Measurements from ENCODE around the gene IFNAR1.

IFNAR1 gene

DNA sequence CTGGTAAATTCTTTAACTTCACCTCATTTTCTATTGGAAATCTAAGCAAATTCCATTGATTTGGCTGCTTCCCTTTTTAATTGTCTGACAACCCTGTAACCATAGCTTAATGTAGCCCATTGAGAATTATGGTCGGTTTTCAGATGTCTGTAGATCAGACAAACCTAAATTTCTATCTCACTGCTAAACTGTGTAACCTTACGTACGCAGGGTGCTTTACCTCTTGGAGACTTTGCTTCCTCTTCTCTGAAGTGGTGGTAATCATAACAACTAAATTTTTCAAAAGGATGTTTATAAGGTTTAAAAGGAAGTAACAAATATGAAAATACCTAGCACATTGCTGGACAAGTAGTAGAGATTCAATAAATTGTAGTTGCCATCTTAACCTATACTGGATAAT is 25.9 kb downstream of the IFNAR1 start:
- DNase-seq = no peak

DNA sequence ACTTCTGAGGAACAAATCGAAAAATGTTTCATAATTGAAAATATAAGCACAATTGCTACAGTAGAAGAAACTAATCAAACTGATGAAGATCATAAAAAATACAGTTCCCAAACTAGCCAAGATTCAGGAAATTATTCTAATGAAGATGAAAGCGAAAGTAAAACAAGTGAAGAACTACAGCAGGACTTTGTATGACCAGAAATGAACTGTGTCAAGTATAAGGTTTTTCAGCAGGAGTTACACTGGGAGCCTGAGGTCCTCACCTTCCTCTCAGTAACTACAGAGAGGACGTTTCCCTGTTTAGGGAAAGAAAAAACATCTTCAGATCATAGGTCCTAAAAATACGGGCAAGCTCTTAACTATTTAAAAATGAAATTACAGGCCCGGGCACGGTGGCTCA is 30.6 kb downstream of the IFNAR1 start:
- DNase-seq = no peak

DNA sequence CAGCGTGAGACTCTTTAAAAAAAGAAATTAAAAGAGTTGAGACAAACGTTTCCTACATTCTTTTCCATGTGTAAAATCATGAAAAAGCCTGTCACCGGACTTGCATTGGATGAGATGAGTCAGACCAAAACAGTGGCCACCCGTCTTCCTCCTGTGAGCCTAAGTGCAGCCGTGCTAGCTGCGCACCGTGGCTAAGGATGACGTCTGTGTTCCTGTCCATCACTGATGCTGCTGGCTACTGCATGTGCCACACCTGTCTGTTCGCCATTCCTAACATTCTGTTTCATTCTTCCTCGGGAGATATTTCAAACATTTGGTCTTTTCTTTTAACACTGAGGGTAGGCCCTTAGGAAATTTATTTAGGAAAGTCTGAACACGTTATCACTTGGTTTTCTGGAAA is 31.2 kb downstream of the IFNAR1 start:
- DNase-seq = no peak

DNA sequence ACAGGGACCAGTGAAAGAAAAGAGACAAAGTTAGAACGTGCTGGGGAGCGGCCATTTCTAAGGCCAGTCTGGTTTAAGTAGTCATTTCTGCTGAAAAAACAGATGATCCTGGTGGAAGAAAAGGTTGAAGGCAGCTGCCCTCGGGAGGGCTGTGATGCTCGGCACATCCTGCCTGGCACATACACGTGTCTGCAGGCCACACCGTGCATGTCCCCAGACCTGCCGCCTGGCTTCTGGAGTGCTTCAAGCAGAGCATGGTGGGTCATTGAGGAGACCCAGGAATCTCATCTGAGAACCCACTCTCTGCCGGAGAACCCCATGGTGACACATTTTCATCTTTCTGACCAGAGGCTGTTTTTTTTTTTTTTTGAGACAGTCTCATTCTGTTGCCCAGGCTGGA is 32.4 kb downstream of the IFNAR1 start:
- no peak for DNase-seq

DNA sequence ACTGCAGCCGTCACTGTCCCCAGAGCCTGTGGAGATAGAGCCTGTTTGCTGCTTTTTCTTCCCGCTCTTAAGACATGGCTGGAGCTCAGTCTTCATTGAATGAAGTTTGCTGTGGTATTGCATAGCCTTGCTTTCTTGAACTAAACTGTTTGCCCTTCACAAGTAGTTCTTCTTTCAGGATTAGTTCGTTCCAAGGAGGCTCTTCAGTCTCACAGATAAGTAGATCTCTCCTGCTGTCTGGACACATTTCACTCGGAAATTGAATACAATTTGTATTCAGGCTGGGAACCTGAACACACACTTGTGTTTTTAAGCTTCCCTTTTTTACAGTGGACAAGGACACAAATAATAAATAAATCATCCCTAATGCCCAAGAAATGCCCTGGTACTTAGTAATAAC is 34.7 kb downstream of the IFNAR1 start:
- DNase-seq = no peak

DNA sequence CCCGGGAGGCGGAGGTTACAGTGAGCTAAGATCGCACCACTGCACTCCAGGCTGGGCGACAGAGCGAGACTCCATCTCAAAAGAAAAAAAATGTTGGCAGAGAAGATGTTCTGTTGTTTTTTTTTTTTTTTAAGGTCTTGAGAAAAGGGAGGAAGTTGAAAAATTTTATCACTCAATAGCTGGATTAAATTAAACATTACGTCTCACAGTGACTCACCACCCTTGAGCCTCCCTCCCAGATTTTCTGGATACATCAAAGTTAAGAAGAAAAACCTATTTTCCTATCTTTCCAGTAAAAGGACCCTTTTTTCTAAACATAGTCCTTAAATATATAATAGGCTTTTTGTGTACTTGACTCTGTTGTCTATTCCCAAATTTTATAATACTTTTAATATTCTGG is 35.5 kb downstream of the IFNAR1 start:
- peak; percentile 68 for DNase-seq

DNA sequence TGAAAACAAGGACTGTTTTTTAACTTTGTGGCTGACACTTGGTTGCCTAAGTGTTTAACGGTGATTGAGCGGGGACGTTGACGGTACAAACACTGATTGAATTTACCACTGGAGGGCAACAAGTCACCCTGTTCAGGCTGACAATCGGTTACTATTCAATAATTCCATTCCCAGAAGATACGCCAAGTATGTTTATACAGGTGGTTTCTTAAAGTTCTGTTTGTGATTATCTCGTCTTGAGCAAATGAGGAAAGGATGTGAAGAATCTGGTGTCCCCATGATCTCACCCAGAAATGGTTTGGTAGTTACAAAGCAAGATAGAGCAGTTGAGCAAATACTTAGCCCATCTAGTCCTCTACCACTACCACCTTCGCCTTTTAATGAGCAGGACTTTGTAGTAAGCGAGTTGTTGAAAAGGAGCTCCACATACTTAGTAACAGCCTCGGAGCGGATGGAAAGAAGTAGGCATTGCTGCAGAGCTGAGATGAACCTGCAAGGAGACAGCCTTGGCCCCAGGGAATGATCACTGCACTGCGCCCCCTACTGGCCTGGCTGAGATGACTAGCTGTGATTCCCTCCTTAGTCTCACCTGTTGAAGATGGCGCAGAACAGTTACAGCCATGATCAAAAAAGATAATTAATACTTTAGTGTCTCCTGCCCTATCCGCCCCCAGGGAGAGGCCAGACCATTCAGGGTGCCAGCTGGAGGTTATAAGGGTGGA is 36.3 kb downstream of the IFNAR1 start:
- DNase-seq = peak; percentile 86

DNA sequence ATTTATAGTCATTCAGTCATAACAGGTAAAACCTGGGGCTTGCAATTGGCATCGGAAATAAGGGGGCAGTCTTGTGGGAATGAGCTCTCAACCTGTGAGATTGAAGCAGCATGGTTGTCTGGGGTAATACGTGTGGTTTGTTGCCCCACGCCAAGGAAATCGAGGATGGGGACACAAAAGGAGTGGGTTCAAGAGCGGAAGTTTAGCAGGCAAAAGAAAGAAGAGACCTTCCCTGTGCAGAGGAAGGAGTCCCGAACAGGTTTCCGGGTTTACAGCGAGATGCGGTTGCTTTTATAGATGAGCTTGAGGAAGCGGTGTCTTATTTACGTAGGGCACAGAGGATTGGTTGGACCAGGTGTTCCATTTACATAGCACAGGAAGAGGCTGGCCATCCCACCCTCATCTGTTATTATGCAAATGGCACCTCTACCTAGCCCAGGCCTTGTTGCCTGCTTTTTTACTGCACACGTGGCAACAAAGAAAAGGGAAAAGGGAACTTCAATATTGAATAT is 37.3 kb downstream of the IFNAR1 start:
- DNase-seq = no peak

DNA sequence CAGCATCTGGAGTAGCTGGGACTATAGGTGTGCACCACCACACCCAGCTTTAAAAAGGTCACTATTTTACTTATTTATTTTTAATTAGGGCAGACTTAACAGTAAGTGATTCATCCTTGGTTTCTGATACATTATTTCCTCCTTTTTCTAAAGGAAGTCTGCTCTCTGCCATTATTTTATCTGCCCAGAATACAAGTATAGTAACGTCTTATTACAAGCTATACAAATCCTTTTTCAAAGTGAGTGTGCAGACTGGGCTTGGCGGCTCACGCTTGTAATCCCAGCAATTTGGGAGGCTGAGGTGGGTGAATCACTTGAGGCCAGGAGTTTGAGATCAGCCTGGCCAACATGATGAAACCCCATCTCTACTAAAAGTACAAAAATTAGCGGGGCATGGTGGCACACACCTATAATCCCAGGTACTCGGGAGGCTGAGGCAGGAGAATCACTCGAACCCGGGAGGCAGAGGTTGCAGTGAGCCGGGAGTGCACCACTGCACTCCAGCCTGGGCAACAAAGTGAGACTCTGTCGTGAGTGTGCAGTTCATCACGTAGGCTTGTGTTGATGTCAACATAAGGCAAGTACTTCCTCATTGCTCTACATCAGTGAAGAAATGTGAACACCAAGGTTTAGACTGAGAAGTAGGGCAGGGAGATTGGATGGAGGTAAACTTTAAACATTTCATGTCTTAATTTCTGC is 39.3 kb downstream of the IFNAR1 start:
- peak; percentile 19 for DNase-seq

DNA sequence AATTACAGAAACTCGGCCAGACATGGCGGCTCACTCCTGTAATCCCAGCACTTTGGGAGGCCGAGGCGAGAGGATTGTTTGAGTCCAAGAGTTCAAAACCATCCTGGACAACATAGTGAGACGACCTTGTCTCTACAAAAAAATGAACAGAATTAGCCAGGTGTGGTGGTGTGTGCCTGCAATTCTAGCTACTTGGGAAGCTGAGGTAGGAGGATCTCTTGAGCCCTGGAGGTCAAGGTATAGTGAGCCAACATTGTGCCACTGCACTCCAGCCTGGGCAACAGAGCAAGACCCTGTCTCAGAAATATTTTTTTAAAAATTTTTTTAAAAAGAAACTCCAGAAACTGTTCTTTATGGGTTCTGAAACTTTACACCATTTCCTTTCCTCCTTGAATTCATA is 40.1 kb downstream of the IFNAR1 start:
- no peak for DNase-seq

DNA sequence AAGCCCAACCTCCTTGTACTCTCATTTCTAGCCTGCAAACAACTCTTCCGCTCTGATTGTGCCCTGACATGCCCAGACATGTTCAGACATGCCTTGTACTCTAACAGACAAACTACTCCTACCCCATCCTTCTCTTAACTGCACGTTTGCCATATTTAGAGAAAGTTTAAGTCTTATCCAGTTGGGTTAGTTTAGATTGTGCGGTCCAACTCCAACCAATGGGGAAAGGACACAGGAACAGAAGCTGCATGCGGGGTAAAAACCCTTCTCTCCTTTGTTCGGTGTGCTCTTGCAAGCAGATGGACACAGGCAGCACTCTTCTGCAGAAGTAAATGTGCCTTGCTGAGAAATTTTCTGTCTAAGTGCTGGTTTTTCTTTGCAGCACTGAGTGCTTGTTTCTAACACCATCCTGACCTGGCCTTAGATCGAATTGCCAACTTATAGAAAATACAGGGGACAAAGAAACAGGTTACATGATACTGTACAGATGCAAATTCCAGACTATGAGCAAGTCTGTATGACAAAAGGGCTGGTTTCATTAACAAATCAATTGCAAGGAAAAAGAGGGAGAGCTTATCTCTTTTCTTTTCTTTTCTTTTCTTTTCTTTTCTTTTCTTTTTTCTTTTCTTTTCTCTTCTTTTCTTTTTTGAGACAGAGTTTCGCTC is 42.7 kb downstream of the IFNAR1 start:
- no peak for DNase-seq

DNA sequence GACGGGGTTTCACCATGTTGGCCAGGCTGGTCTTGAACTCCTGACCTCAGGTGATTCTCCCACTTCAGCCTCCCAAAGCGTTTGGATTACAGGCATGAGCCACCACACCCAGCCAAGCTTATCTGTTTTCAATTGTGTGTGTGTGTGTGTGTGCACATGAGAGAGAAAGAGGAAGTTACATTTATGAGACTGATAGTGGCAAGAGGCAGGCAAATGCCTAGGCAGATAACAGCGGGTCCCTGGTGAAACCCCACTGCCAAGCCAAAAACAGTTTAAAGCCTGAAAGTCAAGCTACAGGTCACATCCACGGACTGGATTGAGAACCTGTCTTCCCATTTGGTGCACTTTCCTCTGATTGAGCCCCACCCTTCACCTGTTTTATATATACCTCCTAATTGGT is 43.4 kb downstream of the IFNAR1 start:
- DNase-seq = no peak

DNA sequence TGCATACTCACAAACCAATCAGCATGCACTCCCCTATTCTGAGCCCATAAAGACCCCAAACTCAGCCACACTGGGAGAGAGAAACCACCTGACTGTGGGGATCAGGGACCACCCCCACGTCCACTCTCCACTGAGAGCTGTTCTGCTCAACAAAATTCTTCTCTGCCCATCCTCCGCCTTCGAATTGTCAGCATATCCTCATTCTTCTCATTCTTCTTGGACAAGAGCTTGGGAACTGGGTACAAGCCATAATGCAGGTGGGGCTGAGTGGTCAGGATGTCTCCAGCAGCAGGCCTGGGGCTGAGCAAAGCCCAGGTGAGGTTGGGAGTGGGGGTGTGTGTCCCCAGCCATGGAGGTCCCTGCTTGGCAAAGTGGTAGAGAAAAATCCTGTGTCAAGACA is 43.8 kb downstream of the IFNAR1 start:
- no peak for DNase-seq

DNA sequence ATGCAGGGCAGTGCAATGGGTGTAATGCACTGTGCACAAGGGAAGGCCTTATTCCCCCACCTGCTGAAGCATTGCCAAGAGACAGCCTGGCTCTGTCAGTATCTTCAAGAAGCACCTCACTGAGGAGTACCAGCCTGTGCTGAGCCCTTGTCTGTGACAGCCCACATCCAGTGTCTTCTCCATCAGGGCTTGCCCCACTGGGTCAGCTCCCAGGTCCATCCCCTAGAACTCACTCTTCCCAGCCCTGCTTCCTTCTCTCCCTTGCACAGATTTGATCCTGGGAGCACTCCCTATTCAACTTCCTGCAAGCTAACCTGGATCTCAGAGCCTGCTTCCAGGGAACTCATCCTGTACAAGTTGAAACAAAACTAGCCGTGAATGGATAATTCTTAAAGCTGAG is 44.8 kb downstream of the IFNAR1 start:
- no peak for DNase-seq

DNA sequence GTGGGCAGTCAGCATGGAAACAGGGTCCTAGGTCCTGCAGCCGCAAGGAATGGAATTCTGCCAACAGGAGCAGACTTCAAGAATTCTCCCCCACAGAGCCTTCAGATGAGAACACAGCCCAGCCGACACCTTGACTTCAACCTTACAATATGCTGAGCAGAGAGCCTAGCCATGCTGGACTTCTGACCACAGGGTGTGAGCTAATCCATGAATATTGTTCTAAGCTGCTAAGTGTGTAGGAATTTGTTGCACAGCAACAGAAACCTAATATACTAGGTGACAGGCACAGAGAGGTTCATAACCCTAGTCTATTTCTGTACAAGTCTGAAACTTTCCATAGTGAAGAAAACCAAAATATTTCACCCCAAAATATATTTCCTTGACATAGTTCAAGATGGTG is 45.5 kb downstream of the IFNAR1 start:
- DNase-seq = no peak

DNA sequence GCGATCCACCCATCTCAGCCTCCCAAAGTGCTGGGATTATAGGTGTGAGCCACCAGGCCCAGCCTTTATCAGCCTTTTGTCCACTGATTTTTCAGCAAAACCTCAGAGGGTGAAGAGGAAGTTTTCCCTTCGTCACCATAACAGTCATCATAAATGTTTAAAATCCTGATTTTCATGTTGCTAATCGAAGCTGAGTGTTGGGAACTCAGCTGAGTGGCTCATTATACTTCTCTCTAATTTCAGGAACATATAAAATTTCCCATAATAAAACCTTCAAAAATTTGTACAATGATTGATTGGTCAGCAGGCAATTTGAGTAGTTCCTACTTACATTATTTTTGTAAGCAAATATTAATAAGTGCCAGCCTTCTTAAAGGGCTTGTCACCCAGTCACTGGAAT is 46.6 kb downstream of the IFNAR1 start:
- no peak for DNase-seq

DNA sequence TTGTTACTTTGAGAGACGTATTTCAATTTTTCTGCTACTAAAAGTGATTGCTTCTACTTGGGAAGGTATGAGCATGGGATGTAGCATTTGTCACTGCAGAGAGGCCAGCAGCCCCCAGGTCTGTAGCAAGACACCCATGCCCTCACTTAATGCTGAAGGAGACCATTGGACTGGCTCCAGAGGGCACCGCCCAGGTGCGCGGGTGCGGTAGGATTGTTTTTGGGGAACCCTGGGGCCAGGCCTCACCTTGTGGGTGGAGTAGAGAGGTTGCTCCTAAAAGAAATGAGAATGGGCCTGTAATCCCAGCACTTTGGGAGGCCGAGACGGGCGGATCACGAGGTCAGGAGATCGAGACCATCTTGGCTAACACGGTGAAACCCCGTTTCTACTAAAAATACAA is 47.8 kb downstream of the IFNAR1 start:
- no peak for DNase-seq

DNA sequence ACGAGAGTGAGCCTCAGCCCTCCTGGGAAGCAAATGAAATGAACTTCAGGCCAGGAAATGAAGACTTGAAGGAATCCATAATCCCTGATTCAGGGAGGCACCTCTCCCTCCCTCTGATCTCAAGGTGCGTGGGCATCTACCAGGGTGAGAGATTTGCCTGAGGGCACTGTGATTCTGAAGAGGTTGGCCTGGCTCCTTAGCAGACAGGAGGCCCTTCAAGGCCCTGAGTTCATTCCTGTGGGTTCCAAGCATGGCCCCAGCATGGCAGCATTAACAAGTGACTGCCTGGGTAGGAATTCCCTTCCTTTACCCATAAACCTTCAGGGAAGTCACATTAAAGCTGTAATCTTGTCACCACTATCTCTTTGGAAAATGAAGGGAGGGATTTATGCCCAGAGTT is 48.7 kb downstream of the IFNAR1 start:
- peak; percentile 35 for DNase-seq

DNA sequence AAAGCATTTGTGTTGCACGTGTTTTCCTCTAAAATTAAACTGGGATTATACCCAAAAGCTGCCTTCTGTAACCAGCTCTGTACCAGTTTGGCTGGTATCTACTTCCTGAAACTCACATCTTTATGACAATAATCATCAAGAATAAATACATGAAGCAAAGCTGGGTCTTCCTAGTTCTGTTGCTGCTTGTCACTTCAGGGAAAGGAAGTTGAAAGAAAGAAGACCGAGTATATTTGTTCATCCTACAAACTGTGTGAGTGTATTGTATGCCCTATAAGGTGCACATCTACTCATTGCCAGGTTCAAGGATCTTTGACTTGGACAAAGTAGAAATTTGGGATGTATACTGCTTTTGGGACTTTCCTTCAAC is 49.3 kb downstream of the IFNAR1 start:
- DNase-seq = no peak

DNA sequence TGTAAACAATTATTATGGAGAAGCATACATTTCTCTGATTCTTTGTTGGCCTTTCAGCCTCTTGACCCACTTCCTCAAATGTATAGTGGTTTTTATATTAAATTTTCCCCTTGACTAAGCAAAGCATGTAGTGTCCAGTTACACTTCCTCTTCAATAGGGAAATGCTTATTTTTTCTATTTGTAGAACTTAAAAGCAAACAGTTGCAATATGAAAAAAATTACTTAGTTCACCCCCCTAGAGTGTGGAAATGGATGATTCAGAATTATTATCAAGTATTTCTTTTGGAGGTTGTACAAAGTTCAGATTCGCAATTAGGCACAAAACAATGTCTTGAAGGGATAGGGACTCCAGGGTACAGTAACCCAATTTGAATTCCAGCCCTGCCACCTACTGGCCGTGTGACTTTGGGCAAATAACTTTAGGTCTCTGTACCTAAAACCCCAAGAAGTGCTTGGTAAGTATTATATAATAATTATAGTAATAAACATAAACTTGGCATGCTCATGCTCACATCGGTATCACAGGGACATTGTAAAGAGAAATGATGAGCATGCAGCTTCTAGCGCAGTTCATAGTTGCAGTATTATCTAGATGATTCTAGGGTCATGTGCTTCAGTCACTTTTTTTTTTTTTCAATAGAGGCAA is 49.8 kb downstream of the IFNAR1 start:
- DNase-seq = peak; percentile 70

DNA sequence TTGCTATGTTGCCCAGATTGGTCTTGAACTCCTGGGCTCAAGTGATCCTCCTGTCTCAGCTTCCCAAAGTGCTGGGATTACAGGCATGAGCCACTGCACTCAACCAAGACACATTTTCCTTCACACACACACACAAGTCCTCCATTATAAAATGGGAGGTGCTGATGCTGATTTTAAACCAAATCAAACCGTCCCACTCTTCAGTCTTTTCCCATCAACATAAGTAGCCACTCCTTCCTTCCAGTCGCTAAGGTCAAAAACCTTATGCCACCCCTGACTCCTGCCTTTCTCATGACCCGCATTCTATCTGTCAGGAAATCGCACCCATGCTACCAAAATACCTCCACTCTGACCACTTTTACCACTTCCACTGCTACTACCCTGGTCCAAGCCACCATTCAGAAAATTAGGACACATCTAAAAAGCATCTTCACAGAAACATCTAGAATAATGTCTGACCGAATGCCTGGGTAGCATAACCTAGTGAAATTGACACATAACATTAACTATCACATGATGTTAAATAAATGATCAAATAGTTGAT is 50.4 kb downstream of the IFNAR1 start:
- no peak for DNase-seq

DNA sequence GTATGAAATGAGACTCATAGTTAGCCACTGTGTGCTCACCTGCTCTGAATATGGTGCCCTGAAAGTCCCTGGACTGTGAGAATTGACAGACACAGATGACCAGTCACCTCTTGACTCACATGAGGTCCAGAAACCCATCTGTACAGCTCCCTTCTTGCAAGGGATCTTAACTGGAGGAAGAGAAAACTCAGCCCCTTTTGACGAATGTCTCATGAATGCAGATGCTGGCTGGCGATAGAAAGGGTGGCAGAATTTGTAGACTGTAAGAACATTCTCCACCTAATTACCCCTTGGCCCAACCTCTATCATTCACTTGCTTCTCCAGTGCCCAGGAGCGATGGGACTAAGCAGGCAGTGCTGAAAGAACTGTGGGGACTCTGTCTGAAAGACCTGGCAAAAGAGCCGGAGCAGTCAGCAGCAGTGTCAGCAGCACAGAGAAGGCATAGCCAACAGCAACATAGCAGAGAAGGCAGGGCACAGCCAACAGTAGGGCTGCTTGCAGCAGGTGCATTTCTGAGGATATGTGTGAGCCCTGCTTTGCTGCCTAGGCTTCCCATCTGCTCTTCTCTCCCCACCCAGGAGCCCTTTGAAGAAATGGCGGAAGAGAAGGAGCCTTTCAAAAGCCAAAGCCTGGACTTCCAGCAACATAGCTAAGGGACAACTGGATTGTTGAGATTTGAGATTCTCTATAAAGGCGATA is 52.6 kb downstream of the IFNAR1 start:
- no peak for DNase-seq
